WTC11 (cell line): ENCODE results near the gene CCDC28A. TPM values are rescaled to one million over a fixed set of nuclear protein-coding genes. Genes with fewer than 3 reads are reported as not detected.
"Not testable (repeated sequence)": the region's sequence is repeated elsewhere in the genome, so short reads cannot be mapped to it uniquely, and the experiment has no call there.

Source experiments
- ATAC-seq: fragments of 200-7000 bp; cut with Tn5 transposase; 2 replicates; pipeline ENCODE4 v1.10.0; 2021; ENCODE audit warnings: mild to moderate bottlenecking, moderate library complexity
- CTCF ChIA-PET: fragments of 300-600 bp; sonication (Branson Sonifier 250); formaldehyde crosslinking; loops from one replicate; lab custom pipeline; 2021; ENCODE audit warnings: antibody characterized with exemption; lab: Charles Lee
- POLR2A ChIA-PET: fragments of 350-600 bp; sonication (Branson Sonifier 250); formaldehyde crosslinking; loops from one replicate; lab custom pipeline; 2021; ENCODE audit warnings: antibody characterized with exemption; lab: Charles Lee
- DNase-seq: peaks from one replicate; pipeline ENCODE4 v3.0.0; 2021; ENCODE audit warnings: low spot score
- H3K27ac Mint-ChIP-seq: 2 replicates; pipeline ENCODE4 v1.8.0; 2021; ENCODE audit warnings: mixed read lengths
- H3K27me3 Mint-ChIP-seq: 2 replicates; pipeline ENCODE4 v1.8.0; 2021; ENCODE audit warnings: low read depth, mild to moderate bottlenecking, moderate library complexity, mixed read lengths
- H3K36me3 Mint-ChIP-seq: 2 replicates; pipeline ENCODE4 v1.8.0; 2021; ENCODE audit warnings: mixed read lengths
- H3K4me1 Mint-ChIP-seq: 2 replicates; pipeline ENCODE4 v1.8.0; 2022; ENCODE audit warnings: mixed read lengths
- H3K4me3 Mint-ChIP-seq: 2 replicates; pipeline ENCODE4 v1.8.0; 2021; ENCODE audit warnings: mild to moderate bottlenecking, moderate library complexity, mixed read lengths
- H3K9me3 Mint-ChIP-seq: 2 replicates; pipeline ENCODE4 v1.8.0; 2021; ENCODE audit warnings: mixed read lengths
- ATF3 ChIP-seq: sonication (generic); formaldehyde crosslinking; conservative IDR thresholded peaks from 2 replicates; pipeline ENCODE4 v1.8.1; 2022; ENCODE audit warnings: mild to moderate bottlenecking, missing genetic modification reagents
- CREB1 ChIP-seq: sonication (generic); formaldehyde crosslinking; IDR thresholded peaks from 2 replicates; pipeline ENCODE4 v1.8.0; 2023; ENCODE audit warnings: mild to moderate bottlenecking, missing genetic modification reagents
- CTCF ChIP-seq: fragments of 200-600 bp; IDR thresholded peaks from 2 replicates; pipeline ENCODE4 v1.8.0; 2022; ENCODE audit warnings: antibody characterized with exemption
- ERG ChIP-seq: fragments of 250-450 bp; sonication (Bioruptor Pico); IDR thresholded peaks from 2 replicates; pipeline ENCODE4 v1.8.0; 2021; ENCODE audit warnings: mild to moderate bottlenecking
- MYBL2 ChIP-seq: sonication (generic); formaldehyde crosslinking; IDR thresholded peaks from 2 replicates; pipeline ENCODE4 v1.8.1; 2023; ENCODE audit warnings: mild to moderate bottlenecking, moderate library complexity, missing genetic modification reagents
- NFYB ChIP-seq: sonication (generic); formaldehyde crosslinking; conservative IDR thresholded peaks from 2 replicates; pipeline ENCODE4 v1.8.0; 2022; ENCODE audit warnings: low read depth, missing genetic modification reagents
- PRRX2 ChIP-seq: fragments of 250-450 bp; sonication (Bioruptor Pico); IDR thresholded peaks from 2 replicates; pipeline ENCODE4 v1.8.0; 2021; ENCODE audit warnings: mild to moderate bottlenecking
- RORB ChIP-seq: fragments of 250-450 bp; sonication (Bioruptor Pico); IDR thresholded peaks from 2 replicates; pipeline ENCODE4 v1.9.0; 2021; ENCODE audit warnings: mild to moderate bottlenecking
- SOX15 ChIP-seq: fragments of 250-450 bp; sonication (Bioruptor Pico); IDR thresholded peaks from 2 replicates; pipeline ENCODE4 v1.9.0; 2021; ENCODE audit warnings: mild to moderate bottlenecking
- STAT6 ChIP-seq: sonication (generic); formaldehyde crosslinking; conservative IDR thresholded peaks from 2 replicates; pipeline ENCODE4 v1.8.1; 2023; ENCODE audit warnings: mild to moderate bottlenecking, low read depth, missing genetic modification reagents, moderate library complexity
- TCF7 ChIP-seq: sonication (generic); formaldehyde crosslinking; IDR thresholded peaks from 2 replicates; pipeline ENCODE4 v1.8.0; 2022; ENCODE audit warnings: mild to moderate bottlenecking, low read depth, missing genetic modification reagents, moderate library complexity
- ZBTB43 ChIP-seq: sonication (generic); formaldehyde crosslinking; IDR thresholded peaks from 2 replicates; pipeline ENCODE4 v1.8.1; 2023; ENCODE audit warnings: mild to moderate bottlenecking, missing genetic modification reagents
- ZNF423 ChIP-seq: fragments of 250-450 bp; sonication (Bioruptor Pico); IDR thresholded peaks from 2 replicates; pipeline ENCODE4 v2.1.2; 2022; ENCODE audit warnings: mild to moderate bottlenecking, moderate library complexity
- ZNF425 ChIP-seq: fragments of 250-450 bp; sonication (Bioruptor Pico); conservative IDR thresholded peaks from 2 replicates; pipeline ENCODE4 v1.9.0; 2021; ENCODE audit warnings: mild to moderate bottlenecking
- ZNF671 ChIP-seq: fragments of 250-450 bp; sonication (Bioruptor Pico); IDR thresholded peaks from 2 replicates; pipeline ENCODE4 v1.8.0; 2021; ENCODE audit warnings: mild to moderate bottlenecking
- total RNA-seq: library from RNA; stranded (reverse); gene quantifications from 3 replicates; pipeline ENCODE4 v1.2.3, GENCODE V29; 2021

The CCDC28A gene
- total RNA-seq, 1 experiment from 2014 or later: 8.7 TPM

GRCh38 chr6:138728662-138729061 is 44.9 kb upstream of the CCDC28A start (continued):
- no peak for TF ChIP-seq CTCF
- no peak for TF ChIP-seq MYBL2 (CRISPR knock-in tag)
- TF ChIP-seq, all 79 proteins: peak for 0

- H3K27ac Mint-ChIP-seq, H3K36me3 Mint-ChIP-seq, DNase-seq, H3K4me3 Mint-ChIP-seq, H3K27me3 Mint-ChIP-seq, ATAC-seq, POLR2A ChIA-PET, CTCF ChIA-PET, H3K4me1 Mint-ChIP-seq: not testable (repeated sequence)
- H3K9me3 Mint-ChIP-seq: peaks cover 14% of the 10 kb centered on the region
These were observed 43.5 kb upstream of the CCDC28A start for GRCh38 chr6:138730037-138730436.

GRCh38 chr6:138734585-138734984 is 39.0 kb upstream of the CCDC28A start:
- Mint-ChIP-seq H3K4me3 (no peak overlapping the region), H3K36me3 (peaks cover 20% of the 10 kb centered on the region), H3K27ac (no peak overlapping the region), H3K4me1 (no peaks in the 10 kb centered on the region), H3K27me3 (peaks cover 4% of the 10 kb centered on the region), H3K9me3 (peaks cover 36% of the 10 kb centered on the region)
- POLR2A ChIA-PET: no interaction called here
- DNase-seq (no peak), ATAC-seq (no peak)
- CTCF ChIA-PET: no interaction called here
- TF ChIP-seq ATF3 (CRISPR knock-in tag) (no peak), CREB1 (no peak), PRRX2 (CRISPR knock-in tag) (no peak), TCF7 (CRISPR knock-in tag) (no peak), ZNF423 (no peak), SOX15 (CRISPR knock-in tag) (no peak), RORB (CRISPR knock-in tag) (no peak), ZBTB43 (CRISPR knock-in tag) (no peak), ZNF425 (CRISPR knock-in tag) (no peak), NFYB (no peak), ERG (CRISPR knock-in tag) (no peak), ZNF671 (CRISPR knock-in tag) (no peak), STAT6 (CRISPR knock-in tag) (no peak)
